Parathyroid adenoma (tissue), 2 donors: ENCODE data around the gene PRICKLE1.

Experiments
- H2AFZ ChIP-seq: fragments of 300-600 bp; sonication (generic); one replicate; pipeline ENCODE4 v1.7.0; 2017; ENCODE audit warnings: antibody characterized with exemption, mild to moderate bottlenecking
- H3K27ac ChIP-seq: fragments of 300-600 bp; sonication (generic); one replicate; pipeline ENCODE4 v1.7.0; 2017
- H3K27me3 ChIP-seq: fragments of 300-600 bp; sonication (generic); one replicate; pipeline ENCODE4 v1.7.0; 2017; ENCODE audit warnings: low read length; ENCODE audit not compliant: control insufficient read depth, insufficient read depth
- H3K36me3 ChIP-seq: fragments of 300-600 bp; sonication (generic); one replicate; pipeline ENCODE4 v1.7.0; 2017; ENCODE audit warnings: low read length; ENCODE audit not compliant: control insufficient read depth, insufficient read depth
- H3K4me1 ChIP-seq: fragments of 300-600 bp; sonication (generic); one replicate; pipeline ENCODE4 v1.7.0; 2017; ENCODE audit warnings: control low read depth
- H3K4me2 ChIP-seq: fragments of 300-600 bp; sonication (generic); one replicate; pipeline ENCODE4 v1.7.0; 2017; ENCODE audit warnings: low read length
- H3K4me3 ChIP-seq: fragments of 300-600 bp; sonication (generic); one replicate; pipeline ENCODE4 v1.7.0; 2017; ENCODE audit warnings: low read depth, low read length
- H3K79me2 ChIP-seq: fragments of 300-600 bp; sonication (generic); one replicate; pipeline ENCODE4 v1.7.0; 2017; ENCODE audit warnings: control low read depth
- H3K9ac ChIP-seq: fragments of 300-600 bp; sonication (generic); one replicate; pipeline ENCODE4 v1.7.0; 2017; ENCODE audit warnings: mild to moderate bottlenecking
- H3K9me3 ChIP-seq: fragments of 300-600 bp; sonication (generic); one replicate; pipeline ENCODE4 v1.7.0; 2017; ENCODE audit warnings: low read length; ENCODE audit not compliant: control insufficient read depth
- CTCF ChIP-seq: fragments of 300-600 bp; sonication (generic); IDR thresholded peaks from one replicate; pipeline ENCODE4 v1.7.0; 2017; ENCODE audit warnings: antibody characterized with exemption, mild to moderate bottlenecking
- donor health status: primary hyperparathyroidism.

PRICKLE1 gene

GRCh38 chr12:42585841-42586216, 3.7 kb downstream of the PRICKLE1 start:
- Histone ChIP-seq H3K27ac (no peak overlapping the region), H3K4me1 (peaks cover 3% of the 10 kb centered on the region), H3K9me3 (no peaks in the 10 kb centered on the region), H3K4me3 (no peak overlapping the region), H3K27me3 (no peaks in the 10 kb centered on the region), H3K9ac (no peak overlapping the region), H3K36me3 (no peaks in the 10 kb centered on the region), H3K79me2 (no peaks in the 10 kb centered on the region), H3K4me2 (no peak overlapping the region), H2AFZ (no peak overlapping the region)
- no peak for TF ChIP-seq CTCF

DNA sequence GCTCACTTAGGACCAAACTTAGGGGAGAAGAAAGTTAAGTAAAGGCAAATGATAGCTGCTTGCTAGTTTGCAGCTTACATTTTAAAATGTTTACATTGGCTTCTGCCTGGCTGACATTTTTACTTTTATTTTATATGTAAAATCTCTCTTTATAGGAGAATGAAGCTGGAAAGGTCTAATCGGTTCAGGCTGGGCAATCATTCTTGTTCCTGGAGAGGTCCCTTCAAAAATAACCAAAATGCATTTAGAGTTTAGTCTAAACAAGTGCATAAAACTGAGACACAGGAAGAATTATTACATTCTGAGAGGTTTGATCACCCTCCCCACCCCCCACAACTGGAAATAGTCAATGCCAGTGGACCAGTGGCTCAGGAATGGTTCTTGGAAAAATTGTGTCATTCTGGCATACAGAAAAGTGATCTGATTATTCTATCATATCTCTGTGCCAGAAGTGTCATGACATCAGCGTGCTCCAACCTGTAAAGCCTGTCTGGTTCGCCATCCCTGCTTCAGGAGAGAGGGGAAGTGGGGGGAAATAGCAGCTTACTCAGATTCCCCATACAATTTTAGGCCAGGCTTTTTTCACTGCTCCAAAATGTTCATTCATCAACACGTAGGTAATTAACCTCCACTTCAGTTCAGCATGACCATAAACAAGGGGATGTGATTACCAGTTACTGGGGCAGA, 4.2 kb downstream of the PRICKLE1 start:
- H3K4me1 ChIP-seq: peaks cover 1% of the 10 kb centered on the region

GRCh38 chr12:42584651-42585111, 4.9 kb downstream of the PRICKLE1 start:
- no peak overlapping the region for H2AFZ ChIP-seq
- TF ChIP-seq CTCF: no peak
- H3K4me1 ChIP-seq: no peaks in the 10 kb centered on the region
- H3K27me3 ChIP-seq: no peaks in the 10 kb centered on the region
- no peaks in the 10 kb centered on the region for H3K9me3 ChIP-seq
- H3K79me2 ChIP-seq: no peaks in the 10 kb centered on the region
- H3K9ac ChIP-seq: no peak overlapping the region
- no peak overlapping the region for H3K4me3 ChIP-seq
- no peak overlapping the region for H3K27ac ChIP-seq
- no peaks in the 10 kb centered on the region for H3K36me3 ChIP-seq
- no peak overlapping the region for H3K4me2 ChIP-seq

More for the DNA sequence above, 4.2 kb downstream of the PRICKLE1 start:
- H3K27me3 ChIP-seq: no peaks in the 10 kb centered on the region
- no peaks in the 10 kb centered on the region for H3K9me3 ChIP-seq
- no peak overlapping the region for H2AFZ ChIP-seq
- no peak overlapping the region for H3K4me2 ChIP-seq
- H3K79me2 ChIP-seq: no peaks in the 10 kb centered on the region
- no peak overlapping the region for H3K27ac ChIP-seq
- TF ChIP-seq CTCF: no peak
- H3K4me3 ChIP-seq: no peak overlapping the region
- H3K9ac ChIP-seq: no peak overlapping the region
- H3K36me3 ChIP-seq: no peaks in the 10 kb centered on the region

- no peak overlapping the region for H3K27ac ChIP-seq
- no peak overlapping the region for H3K9ac ChIP-seq
- no peak overlapping the region for H2AFZ ChIP-seq
- H3K4me2 ChIP-seq: no peak overlapping the region
- no peaks in the 10 kb centered on the region for H3K9me3 ChIP-seq
- no peaks in the 10 kb centered on the region for H3K4me1 ChIP-seq
- H3K27me3 ChIP-seq: no peaks in the 10 kb centered on the region
- H3K4me3 ChIP-seq: no peak overlapping the region
- H3K36me3 ChIP-seq: no peaks in the 10 kb centered on the region
- no peaks in the 10 kb centered on the region for H3K79me2 ChIP-seq
- no peak for TF ChIP-seq CTCF
Measured at GRCh38 chr12:42583016-42583415, 6.5 kb downstream of the PRICKLE1 start.

- H3K36me3 ChIP-seq: no peaks in the 10 kb centered on the region
- no peak overlapping the region for H3K9ac ChIP-seq
- H3K4me1 ChIP-seq: no peaks in the 10 kb centered on the region
- no peak overlapping the region for H3K4me2 ChIP-seq
- H3K9me3 ChIP-seq: no peaks in the 10 kb centered on the region
- TF ChIP-seq CTCF: no peak
- H3K4me3 ChIP-seq: no peak overlapping the region
- no peaks in the 10 kb centered on the region for H3K27me3 ChIP-seq
- H3K79me2 ChIP-seq: no peaks in the 10 kb centered on the region
- no peak overlapping the region for H3K27ac ChIP-seq
- no peak overlapping the region for H2AFZ ChIP-seq
Measured at GRCh38 chr12:42582498-42582897, 7.0 kb downstream of the PRICKLE1 start.
